IMR-90 (cell line): ENCODE data around the gene TOM1.

Experiments used
- POLR2A ChIP-seq: IDR thresholded peaks from 2 replicates; pipeline ENCODE4 v1.6.1; 2012; ENCODE audit warnings: mild to moderate bottlenecking, low read depth, low read length
- TF ChIP-seq, protein P1 (sequence below): fragments of 150-350 bp; IDR thresholded peaks from 2 replicates; pipeline ENCODE4 v1.6.1; 2016; ENCODE audit warnings: low read depth, mild to moderate bottlenecking, low read length, moderate library complexity, borderline replicate concordance

DNA sequence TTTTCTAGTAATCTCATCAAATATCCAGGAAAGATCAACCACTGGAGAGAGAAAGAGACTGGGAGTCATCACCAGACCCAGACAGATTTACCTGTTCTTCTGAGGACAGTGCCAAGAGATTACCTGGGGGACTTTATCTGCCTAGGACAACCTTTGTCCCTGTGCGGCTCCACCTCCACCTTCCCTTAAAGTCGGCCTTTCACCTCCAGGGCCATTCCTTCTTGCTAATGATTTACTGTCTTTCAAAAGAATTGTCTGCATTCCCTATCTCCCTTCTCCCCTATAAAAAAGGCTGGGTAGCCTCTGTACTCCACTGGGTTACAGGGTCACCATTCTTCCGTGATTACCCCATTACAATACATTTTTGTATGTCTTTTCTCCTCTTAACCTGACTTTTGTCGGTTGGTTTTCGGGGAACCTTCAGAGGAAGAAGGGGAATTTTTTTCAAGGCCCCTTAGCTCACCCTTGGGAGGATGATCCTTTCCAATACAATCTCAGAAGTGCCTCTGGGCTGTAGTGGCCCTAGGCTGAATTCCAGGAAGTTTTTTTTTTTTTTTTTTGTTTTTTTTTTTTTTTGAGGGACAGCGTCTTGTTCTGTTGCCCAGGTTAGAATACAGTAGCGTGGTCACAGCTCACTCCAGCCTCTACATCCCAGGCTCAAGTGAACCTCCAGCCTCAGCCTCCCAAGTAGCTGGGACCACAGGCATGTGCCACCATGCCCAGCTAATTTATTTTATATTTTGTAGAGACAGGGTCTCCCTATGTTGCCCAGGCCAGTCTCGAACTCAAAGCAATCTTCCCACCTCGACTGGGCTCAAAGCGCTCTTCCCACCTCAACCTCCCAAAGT lies 79.7 kb downstream of the TOM1 start:
- no peak for TF ChIP-seq POLR2A
- TF ChIP-seq, protein P1, sequence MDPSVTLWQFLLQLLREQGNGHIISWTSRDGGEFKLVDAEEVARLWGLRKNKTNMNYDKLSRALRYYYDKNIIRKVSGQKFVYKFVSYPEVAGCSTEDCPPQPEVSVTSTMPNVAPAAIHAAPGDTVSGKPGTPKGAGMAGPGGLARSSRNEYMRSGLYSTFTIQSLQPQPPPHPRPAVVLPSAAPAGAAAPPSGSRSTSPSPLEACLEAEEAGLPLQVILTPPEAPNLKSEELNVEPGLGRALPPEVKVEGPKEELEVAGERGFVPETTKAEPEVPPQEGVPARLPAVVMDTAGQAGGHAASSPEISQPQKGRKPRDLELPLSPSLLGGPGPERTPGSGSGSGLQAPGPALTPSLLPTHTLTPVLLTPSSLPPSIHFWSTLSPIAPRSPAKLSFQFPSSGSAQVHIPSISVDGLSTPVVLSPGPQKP, result no peak
